NCI-H2196 (cell line): ENCODE results near the gene GLRA2.
A peak's percentile ranks its signal among the peaks of the same experiment; 100 is the strongest.

ENCODE experiments used
- DNase-seq: peaks from one replicate; lab custom pipeline; 2025; ENCODE audit not compliant: unreplicated experiment; lab: John Stamatoyannopoulos, UW

The GLRA2 gene

DNA sequence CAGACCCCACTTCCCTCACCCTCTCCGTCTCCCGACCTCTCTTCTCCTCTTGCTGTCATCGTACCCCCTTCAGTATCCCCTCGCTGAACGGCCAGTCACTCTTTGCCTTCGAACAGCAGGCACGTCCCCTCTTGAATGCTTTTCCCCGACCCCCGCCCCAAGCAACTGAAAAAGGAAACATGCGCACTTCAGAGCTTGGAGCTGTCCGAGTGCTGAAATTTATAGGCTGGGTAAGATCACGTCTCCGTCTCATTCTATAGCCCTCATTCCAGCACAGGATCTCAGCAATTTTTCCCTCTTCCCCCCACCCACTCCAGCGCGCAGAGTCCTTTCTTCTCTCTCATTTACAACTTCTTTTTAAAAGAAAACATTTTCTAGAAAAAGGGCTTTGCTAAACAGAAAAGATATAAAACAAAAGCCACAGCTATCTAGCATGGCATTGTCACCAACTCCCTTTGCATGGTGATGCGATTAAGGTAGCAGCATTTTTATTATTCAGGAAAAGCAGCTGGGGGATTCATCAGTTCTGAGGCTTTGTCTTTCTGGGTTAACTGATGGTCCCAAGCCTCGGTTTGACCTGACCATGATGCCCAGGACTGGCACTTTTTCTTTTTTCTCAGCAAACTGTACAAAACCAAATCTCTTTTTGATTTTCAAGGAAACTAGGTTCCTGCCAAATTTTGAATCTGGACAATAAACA is at the start of gene GLRA2:
TSS of gene GLRA2 (plus strand) at position 247 of the 700 bp plus-strand sequence. CDS start 522 bp downstream, outside the sequence.
- DNase-seq = no peak

DNA sequence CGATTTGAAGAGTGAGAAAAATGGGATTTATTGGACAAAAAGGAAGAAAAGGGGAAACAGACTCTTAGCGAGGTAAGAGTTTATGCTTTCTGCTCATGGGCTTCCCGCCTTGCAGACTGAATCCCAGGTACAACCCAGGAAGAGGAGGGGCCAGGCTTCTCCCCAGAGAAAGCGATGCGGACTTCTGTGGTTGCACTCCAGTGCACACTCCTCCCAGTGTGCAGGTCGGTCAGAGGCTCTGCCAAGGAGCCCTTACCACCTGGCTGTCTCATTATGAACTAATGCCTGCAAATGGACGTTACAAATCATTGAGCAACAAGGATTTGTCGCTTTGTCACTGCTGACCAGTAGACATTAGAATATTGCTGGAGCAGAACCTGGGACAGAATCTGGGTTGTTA is 39.9 kb upstream of the GLRA2 start:
- DNase-seq = no peak

DNA sequence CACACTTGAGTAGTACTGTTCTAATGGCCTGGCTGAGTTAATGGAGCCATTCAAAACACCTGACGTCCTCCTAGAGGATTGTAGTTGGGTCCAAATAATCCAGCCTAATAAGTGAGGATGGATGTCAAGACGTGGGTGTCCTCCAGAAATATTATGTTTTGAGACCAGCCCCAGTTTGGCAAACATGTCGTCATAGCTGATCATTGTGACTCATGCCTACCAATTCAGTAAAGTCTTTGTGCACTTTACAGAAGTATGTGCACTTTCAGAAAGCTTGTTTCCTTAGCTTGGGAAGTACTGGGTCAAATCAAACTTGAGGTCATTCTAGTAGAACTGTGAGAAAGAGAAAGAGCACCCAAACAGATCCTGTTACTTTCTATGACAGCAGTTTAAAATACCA is 37.6 kb upstream of the GLRA2 start:
- DNase-seq = no peak

DNA sequence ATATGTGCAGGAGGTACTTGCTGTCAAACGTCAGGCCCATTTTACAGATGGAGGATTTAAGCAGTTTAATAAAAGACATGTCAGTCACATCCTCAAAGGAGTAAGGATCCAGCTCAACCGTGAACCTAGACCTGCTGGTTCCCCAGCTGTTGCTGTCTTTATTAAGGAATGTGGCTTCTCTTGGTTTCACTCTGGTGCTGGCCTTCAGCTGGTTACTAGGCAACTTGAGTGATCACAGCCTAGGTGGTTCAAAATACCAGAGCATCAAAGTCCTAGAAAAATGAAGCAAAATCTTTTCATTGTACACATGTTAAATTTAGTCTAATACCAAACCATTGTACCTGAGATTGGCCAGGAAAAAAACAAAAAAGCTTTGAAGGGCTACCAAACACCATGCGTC is 32.7 kb upstream of the GLRA2 start:
- DNase-seq = no peak

DNA sequence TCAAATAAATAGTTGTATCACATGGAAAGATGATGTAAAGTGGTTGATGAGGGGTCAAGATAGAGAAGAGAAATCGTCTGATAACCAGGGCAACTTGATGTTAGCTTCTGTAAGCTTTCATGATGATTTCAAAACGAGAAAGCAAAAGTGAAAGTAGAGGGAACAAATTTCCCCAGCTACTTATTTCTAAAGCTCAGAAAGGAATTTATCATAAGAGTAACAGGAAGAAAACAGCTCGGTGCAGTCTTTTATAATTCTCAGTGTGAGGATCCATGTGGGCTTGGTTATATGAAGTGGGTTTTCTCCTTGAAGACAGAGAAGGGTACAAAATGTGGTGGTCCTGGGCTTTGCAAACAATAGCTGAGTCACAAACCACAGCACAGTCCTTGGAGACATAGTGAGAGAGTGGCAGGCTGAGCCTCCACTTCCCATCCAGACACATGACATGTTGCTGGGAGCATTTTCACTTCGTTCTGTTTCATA is 32.1 kb upstream of the GLRA2 start:
- DNase-seq = no peak

DNA sequence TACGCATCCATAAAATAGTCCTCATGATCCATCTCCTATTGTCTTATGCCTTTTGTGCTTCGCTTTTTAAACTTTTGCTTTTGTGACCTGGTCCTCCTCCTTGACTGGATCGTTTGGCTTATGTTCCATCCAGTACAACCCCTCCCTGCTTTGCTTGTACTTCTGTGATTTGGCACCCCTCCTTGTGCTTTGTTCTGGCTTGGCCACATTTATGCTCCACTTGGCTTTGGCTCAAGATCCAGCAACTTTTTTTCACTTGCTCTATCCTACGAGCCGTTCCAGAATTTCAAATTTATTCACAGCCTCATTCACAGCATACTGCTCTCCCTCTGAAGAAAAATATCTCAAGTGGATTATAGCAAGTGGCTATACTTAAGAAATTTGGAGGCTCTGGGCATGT is 28.0 kb upstream of the GLRA2 start:
- no peak for DNase-seq

DNA sequence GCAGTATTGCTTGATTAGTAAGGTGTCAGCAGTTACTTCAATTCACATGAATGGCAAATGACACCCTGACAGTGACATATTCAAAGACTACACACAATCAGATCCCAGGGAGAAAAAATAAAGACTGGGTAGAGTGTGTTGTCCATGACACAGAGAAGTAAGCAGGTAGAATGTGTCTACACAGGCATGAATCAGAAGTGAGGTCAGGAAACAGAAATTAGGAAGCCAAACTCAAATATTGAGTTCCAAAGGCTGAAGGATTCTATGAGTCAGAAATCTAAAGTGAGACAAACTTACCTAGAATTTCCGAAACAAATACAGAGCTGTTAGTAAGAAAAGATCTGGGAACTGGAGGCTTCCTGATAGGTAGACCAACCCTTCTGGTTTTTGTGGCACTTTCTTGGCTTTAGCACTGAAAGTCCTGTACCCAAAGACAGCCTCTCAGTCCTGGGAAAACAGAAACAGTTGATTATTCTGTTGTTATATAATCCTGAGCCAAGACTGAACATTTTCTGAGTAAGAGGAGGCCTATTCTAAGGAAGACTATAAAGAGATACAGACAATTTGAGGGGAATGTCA is 24.3 kb upstream of the GLRA2 start:
- DNase-seq = no peak

DNA sequence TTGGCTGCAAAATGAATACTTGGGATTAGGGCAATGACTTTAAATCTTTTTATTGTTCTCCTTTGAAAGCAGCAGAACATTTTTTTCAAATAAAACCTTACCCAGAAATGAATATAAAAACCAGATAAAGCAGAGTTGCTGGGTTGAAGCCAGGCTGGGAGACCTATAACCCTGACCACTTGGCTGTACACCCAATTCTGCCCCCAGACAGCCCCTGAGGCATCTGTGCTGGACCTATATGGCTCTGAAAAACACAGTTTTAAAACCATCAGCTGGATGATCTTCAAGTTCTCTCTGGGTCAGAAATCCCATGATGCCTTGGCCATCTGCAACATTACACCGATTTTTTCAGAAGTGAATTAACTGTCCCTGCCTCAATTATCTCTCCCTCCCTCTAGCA is 23.7 kb upstream of the GLRA2 start:
- no peak for DNase-seq

DNA sequence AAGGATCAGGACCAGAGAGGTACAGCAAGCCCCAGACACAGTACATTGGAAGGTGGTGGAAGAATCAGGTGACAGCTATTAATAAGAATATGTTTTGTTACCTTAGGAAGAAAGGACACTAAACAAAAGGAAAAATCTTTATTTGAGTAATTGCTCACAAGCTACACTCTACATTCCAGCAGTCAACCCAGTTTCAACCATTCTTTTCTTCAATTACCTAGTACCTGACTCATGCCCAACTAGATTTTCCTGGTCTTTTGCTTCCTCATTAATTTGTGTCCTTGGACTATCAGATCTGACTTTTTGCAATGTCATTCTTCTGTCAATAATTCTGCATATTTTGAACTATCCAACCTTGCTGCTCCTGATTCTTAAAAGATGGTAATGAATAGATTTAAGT is 22.5 kb upstream of the GLRA2 start:
- no peak for DNase-seq

DNA sequence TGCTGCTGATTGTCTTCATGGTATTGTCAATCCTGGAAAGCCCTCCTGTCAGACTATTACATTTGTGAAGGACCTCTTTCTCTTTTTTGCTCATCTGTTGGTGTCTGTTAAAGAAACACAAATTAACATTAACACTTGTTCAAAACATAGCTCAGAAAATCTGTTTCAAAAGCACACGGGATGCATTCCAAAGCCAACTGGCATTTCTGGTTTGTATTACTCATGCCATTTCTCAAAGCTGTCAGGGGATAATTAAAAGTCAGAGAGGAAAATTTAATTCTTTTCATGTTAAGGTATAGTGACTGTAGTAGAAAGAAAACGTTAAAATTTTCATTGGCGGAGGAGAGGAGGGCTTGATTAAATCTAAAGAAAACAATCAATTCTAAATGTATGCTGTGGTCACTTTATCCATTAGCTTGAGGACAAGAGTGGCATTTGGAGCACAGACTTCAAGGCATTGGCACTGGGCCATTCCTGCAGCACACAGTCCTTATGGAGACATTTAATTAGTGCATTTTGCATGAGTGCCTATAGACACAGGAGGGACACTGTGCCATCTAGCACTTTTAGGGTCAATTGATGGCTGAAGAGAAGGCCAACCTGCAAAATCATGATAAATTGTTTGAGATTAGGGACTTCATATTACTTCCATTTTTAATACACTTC is 21.2 kb upstream of the GLRA2 start:
- DNase-seq = no peak

DNA sequence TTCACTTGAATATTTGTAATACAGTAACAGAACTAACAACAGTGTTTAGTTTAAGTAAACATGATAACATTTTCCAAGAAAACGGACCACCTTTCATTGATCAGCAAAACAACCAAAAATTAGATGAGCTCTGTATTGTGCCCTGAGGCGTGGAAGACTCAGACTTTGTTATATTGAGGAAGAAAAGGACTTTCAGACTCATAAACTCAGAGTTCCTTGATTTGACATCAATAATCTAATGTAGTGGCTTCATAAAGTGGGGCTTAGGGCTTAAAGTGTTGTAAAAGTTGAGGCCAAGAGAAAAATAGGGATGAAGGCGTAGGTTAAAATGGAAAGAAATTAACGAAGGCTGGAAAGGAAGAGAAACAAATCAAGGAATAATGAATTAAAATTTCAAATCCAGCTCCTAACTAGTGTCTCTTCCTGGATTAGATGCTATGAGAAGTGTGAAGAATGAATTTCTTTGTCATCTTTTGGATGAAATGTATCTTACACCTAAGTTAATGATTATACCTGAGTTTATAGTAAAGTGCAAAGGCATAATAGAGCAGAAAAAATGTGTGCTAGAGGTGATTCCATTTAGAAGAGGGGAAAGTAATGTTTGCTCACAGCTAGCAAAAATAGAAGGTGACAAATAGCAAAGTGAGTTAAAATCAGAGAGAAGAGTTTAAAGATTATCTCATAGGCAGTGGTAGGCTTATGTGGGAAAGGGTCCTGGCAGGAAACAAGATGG is 19.8 kb upstream of the GLRA2 start:
- DNase-seq = no peak

- peak; percentile 3 for DNase-seq
These were observed 577 bp upstream of the GLRA2 start for GRCh38 chrX:14528629-14529289.

DNA sequence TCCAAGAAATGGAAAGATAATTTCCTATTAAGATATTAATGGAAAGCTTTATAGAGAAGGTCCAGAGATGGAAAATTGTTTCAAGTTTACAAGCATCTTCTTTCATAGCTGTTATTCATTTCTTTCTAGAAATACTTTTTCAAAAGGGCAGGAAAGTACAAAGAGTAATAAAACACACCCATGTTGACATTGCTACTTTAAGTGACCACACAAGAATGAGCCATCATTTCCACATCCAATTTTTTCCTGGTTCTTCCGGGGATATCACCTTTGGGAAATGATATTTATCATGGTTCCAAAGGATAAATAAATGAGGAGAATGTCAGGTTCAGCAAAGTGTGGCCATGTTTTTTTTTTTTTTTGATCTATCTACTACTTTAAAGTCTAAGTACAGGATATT is 4.5 kb downstream of the GLRA2 start:
- no peak for DNase-seq

DNA sequence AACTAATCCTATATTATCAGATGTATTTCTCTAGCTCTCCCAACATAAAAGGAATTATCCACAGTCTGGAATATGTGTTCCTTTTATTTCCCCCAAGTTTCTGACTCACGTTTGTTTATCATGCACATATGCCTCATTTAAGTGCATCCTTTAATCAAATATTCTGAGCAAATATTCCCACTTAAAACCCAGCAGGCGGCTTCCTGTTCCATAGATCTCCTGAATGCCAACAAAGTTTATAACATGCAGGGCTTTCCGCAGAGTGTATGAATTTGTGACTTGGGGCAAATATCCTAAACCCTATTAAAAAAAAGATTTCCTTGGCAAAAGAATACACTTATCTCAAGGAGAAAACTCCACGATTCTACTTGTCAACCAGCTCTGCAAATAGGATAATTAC is 16.9 kb downstream of the GLRA2 start:
- no peak for DNase-seq

GRCh38 chrX:14554131-14554715 is 24.9 kb downstream of the GLRA2 start:
- DNase-seq = no peak

DNA sequence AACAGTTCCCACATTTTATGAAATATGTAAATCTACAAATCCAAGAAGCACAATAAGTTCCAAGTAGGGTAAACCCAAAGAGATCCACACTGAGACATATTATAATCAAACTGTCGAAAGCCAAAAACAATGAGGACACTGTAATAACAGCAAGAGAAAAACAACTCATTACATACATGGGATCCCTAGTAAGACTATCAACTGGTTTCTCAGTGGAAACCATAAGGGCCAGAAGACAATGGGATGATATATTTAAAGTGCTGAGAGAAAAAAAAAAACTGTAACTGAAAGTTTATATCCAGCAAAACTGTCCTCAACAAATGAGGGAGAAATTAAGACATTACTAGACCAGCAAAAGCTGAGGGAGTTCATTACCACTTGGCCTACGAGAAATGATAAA is 34.7 kb downstream of the GLRA2 start:
- DNase-seq = no peak

DNA sequence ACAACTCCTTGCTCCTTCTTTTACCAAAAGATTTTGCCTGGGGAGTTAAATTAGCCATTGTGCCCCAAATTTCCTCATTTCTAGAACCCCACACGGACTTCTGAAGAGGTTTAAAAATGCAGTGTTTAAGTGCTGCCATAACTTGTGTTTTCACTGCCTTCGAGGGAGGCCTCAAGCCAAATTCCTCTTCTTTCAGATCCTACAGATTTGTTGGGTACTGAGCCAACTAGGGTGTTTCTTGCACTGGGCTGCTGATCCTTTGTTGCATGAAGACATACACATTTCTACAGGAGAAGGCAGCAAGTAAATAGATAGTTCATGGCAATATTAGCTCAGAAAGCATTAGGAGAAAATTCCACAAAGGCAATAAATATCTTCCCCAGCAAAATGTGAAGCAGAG is 43.8 kb downstream of the GLRA2 start:
- DNase-seq = no peak

DNA sequence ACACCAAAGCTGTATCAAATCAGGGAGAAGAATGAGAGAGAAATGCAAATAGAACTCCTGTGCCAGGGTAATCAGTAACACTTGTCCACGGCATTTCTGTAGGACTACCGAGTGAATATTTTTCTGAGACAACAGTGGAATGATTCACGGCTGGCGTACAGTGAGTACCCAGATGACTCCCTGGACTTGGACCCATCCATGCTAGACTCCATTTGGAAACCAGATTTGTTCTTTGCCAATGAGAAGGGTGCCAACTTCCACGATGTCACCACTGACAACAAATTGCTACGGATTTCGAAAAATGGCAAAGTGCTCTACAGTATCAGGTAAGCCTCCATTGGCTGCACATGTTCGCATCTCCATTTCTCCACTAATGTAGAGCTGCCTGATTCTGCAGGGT is 51.7 kb downstream of the GLRA2 start:
- DNase-seq = no peak

GRCh38 chrX:14584548-14584947 is 55.2 kb downstream of the GLRA2 start:
- DNase-seq = no peak

DNA sequence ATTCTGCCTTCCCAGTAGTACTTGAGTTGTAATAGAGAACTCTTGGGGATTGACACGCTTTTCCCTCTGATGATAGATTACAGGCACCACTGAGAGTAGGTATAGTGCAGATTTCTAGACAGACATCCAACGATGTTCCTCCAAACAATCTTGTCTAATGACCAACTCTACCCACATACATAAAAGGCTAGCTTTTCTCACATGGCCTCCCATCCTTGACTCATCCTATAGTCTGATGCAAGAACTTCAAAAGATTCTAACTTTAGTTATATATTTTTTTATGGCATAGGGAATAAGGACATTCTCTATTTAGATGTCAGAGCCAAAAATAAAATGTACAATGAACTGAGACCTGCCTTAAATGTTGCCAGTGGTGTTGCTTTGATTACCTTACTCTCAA is 60.9 kb downstream of the GLRA2 start:
- DNase-seq = no peak
